Vagina (tissue), 1 donor: ENCODE measurements around the gene A1CF. TPM values are rescaled to one million over a fixed set of nuclear protein-coding genes. Genes with fewer than 3 reads are reported as not detected.

Experiments
- total RNA-seq: library from RNA; depleted of rRNA; stranded (reverse); fragments of >200 nt; gene quantifications from one replicate; pipeline ENCODE4 v1.2.3, GENCODE V29; 2016

Gene A1CF
- total RNA-seq, 1 donor from 2014 or later, result not detected

Other genes with a start within 250 kb of the A1CF start
- 0.74 TPM for gene ASAH2B, start 145.7 kb downstream of the A1CF start, total RNA-seq
- 17.9 TPM for gene PRKG1, start 188.9 kb upstream of the A1CF start, total RNA-seq